GM12892 (cell line): ENCODE results near the gene THOC5.

Source experiments
- DNase-seq: peaks from one replicate; pipeline ENCODE4 v3.0.0; 2011; ENCODE audit not compliant: insufficient read length
- FAIRE-seq: peaks from 2 replicates; lab custom pipeline; 2011; peaks lifted over from hg19 to GRCh38; lab: Jason Lieb, UNC
- POLR2A ChIP-seq: IDR thresholded peaks from 2 replicates; pipeline ENCODE4 v1.6.1; 2011; ENCODE audit warnings: low read depth, low read length, control low read depth
- POLR2AphosphoS5 ChIP-seq: IDR thresholded peaks from 2 replicates; pipeline ENCODE4 v1.6.1; 2011; ENCODE audit warnings: low read depth, low read length, control low read depth
- TAF1 ChIP-seq: IDR thresholded peaks from 2 replicates; pipeline ENCODE4 v1.6.1; 2011; ENCODE audit warnings: low read depth, mild to moderate bottlenecking, control low read depth, low read length, borderline replicate concordance

Gene THOC5

DNA sequence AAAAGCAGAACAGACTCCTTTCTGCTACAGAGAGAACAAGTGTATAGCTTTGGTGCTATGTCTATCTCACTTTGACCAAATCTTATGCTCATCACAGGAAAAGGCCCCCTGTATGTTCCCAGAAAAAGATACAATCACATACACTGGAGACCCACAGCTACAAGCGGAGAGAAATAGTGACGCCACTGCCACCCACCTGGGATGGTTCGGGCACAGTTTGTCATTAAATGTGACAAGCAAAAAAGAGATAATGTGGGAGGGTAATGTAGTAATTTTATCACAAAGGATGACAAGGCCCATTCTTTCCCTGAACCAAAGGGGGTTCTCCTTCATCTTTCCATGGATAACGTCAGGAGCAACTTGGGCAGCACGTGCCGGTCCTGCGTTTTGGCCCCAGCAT lies 32.0 kb downstream of the THOC5 start:
- no peak for DNase-seq
- TF ChIP-seq TAF1 (no peak), POLR2A (no peak), POLR2AphosphoS5 (no peak)
- no peak for FAIRE-seq

DNA sequence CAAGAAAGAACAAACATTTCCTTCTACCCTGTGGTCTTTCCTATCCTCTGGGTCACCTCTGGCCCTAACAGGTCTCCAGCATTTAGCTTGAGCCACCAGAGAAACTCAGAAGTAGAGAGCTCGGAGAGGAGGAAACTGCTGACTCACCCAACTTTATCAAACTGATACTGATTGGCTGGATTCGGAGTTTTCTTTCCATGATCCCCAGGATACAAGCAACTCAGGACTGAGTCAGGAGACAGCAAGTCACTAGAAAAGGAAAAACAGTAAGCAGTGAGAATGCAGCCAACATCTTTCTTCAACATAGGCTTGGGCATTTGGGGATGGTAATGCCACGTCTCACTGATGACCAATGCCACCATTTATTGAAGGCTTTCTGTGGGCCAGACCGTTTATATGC lies 32.7 kb downstream of the THOC5 start:
- TF ChIP-seq POLR2AphosphoS5 (no peak), TAF1 (no peak), POLR2A (no peak)
- DNase-seq (no peak), FAIRE-seq (no peak)

DNA sequence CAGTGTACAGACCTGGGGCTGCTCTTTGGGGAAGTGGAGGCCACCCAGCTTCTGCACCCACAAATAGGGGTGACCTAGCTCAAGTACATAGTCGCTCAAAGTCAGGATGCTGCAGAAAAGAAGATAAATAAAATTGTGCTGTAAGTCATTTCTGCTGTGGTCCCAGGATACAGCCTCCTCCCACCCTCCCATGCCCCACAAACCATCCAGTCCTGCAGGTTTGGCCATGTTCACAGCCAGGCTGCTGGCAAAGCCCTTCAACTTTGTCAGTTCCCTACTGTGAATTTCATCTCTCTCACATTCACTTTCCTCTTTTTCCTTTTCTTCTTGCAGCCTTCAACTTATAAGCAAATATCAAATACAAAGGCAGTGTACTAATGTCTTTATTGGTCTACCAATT lies 33.6 kb downstream of the THOC5 start:
- no peak for TF ChIP-seq POLR2A
- TF ChIP-seq POLR2AphosphoS5, result no peak
- TF ChIP-seq TAF1, result no peak
- no peak for DNase-seq
- no peak for FAIRE-seq

DNA sequence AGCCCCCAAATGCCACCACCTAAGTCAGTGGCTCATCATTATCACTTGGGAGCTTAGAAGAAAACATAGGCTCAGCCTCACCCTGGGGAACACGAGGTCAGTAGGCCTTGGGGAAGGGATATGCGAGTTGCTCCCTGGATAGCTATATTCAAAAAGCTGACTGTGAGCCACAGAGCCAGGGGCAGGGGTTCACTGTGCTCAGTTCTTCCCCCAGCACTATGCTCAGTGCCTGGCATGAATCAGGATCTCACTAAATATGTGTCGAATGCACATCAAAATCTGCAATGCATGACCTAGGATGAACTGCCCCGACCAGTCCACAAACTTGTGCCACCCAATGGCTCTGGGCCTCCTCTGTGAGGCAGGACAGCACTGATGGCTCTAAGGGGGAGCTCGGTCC lies 35.1 kb downstream of the THOC5 start:
- TF ChIP-seq TAF1 (no peak), POLR2A (no peak), POLR2AphosphoS5 (no peak)
- no peak for DNase-seq
- no peak for FAIRE-seq

GRCh38 chr22:29517215-29517908 lies 36.2 kb downstream of the THOC5 start:
- FAIRE-seq (no peak), DNase-seq (no peak)
- TF ChIP-seq POLR2A (no peak), POLR2AphosphoS5 (no peak), TAF1 (no peak)

GRCh38 chr22:29512031-29512430 lies 41.5 kb downstream of the THOC5 start:
- no peak for DNase-seq
- no peak for FAIRE-seq
- TF ChIP-seq POLR2A, result no peak
- TF ChIP-seq POLR2AphosphoS5, result no peak
- TF ChIP-seq TAF1, result no peak

DNA sequence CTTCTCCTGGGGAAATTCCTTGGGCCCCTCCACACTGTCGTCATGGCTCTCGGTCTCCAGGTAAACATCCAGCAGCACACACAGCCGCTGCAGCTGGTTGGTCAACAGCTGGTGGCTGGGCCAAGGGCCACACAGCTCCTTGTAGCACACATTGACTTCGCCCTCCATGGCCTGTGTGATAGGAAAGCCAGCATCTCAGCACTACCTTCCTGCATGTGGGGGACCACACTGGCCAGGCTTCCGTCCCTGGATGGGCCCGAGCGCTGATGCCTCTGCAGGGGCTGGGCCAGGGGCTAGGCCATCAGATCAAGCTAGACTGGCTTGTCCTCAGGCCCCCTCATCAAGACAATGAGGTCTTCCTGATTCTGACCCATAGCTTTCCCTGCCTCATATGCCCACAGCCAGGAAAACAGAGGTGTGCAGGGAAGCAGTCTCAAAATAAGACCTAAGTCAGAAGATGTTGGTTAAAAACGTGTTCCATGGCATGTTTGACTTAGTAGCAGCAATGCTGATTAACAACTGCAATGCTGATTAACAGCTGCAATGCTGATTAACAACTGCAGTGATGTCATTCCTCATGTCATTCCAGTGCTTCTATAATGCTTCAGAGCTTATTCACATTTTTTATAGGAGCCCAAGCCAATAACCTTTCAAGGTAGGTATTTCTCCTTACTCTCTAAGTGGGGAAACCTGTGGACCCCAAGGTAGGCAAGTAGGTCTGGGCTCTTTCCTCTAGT lies 42.3 kb downstream of the THOC5 start:
- DNase-seq (no peak), FAIRE-seq (no peak)
- TF ChIP-seq POLR2AphosphoS5, result no peak
- no peak for TF ChIP-seq TAF1
- TF ChIP-seq POLR2A, result no peak

DNA sequence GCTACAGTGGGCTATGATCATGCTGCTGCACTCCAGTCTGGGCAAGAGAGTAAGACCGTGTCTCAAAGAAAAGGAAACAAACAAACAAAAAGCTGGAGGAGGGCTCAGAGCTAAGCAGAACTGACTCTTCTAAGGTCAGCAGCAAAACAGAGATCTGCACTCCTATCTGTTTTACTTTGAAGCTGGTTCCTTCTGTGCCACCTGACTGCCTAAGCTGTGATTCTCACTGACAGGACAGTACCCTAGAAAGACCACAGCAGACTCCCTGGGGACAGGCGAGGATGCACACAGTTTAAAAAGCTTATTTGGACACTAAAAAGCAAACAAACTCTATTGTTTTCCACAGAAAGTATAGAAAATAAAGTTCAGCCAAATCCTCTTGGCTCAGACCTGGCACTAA lies 43.0 kb downstream of the THOC5 start:
- TF ChIP-seq POLR2A, result no peak
- TF ChIP-seq POLR2AphosphoS5, result no peak
- no peak for TF ChIP-seq TAF1
- DNase-seq (no peak), FAIRE-seq (no peak)

DNA sequence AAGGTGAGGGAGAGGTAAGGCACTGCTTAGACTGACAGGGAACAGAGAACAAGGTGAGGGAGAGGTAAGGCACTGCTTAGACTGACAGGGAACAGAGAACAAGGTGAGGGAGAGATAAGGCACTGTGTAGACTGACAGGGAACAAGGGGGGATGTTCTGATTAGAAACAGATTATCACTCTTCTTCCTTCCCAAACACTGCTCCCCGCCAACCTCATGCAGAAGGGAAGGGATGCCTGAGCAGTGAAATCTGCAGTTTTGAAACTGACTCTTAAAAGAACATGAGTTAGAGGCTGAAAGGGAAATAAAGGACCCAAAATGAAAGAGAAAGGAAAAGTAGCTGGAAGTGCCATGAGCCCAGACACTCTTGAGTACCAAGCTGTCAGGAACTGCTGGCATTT lies 43.7 kb downstream of the THOC5 start:
- TF ChIP-seq POLR2AphosphoS5 (no peak), POLR2A (no peak), TAF1 (no peak)
- no peak for DNase-seq
- FAIRE-seq, result no peak

GRCh38 chr22:29509298-29509697 lies 44.3 kb downstream of the THOC5 start:
- no peak for TF ChIP-seq POLR2A
- no peak for TF ChIP-seq TAF1
- DNase-seq (no peak), FAIRE-seq (no peak)

- TF ChIP-seq POLR2AphosphoS5 (no peak), POLR2A (no peak)
- no peak for FAIRE-seq
These were observed 49.7 kb downstream of the THOC5 start for GRCh38 chr22:29503811-29504372.

GRCh38 chr22:29499852-29500251 lies 53.7 kb downstream of the THOC5 start:
- DNase-seq, result no peak
- no peak for TF ChIP-seq POLR2AphosphoS5
- FAIRE-seq, result no peak

More at GRCh38 chr22:29503811-29504372, 49.7 kb downstream of the THOC5 start:
- DNase-seq, result no peak
